NCI-H345 treated with DMSO at 0.1 percent for 48 hours (cell line): ENCODE data around the gene PLA2G4D.

ENCODE experiments used
- DNase-seq: peaks from one replicate; lab custom pipeline; 2025; ENCODE audit not compliant: unreplicated experiment; lab: John Stamatoyannopoulos, UW

Gene PLA2G4D

GRCh38 chr15:42094512-42094963 lies at the start of gene PLA2G4D:
PLA2G4D (minus strand) TSS chr15:42094562; CDS start chr15:42094459, 103 bp downstream.
- DNase-seq, result peak; percentile 82

GRCh38 chr15:42143356-42143755 lies 49.0 kb upstream of the PLA2G4D start:
- DNase-seq, result no peak

- DNase-seq, result no peak
Observed at GRCh38 chr15:42141795-42142667, 47.7 kb upstream of the PLA2G4D start.

- no peak for DNase-seq
Observed at GRCh38 chr15:42141246-42141645, 46.9 kb upstream of the PLA2G4D start.

- DNase-seq, result no peak
Observed at GRCh38 chr15:42140383-42141070, 46.2 kb upstream of the PLA2G4D start.

- DNase-seq, result no peak
Observed at GRCh38 chr15:42139596-42139995, 45.2 kb upstream of the PLA2G4D start.

- no peak for DNase-seq
Observed at GRCh38 chr15:42138968-42139386, 44.6 kb upstream of the PLA2G4D start.

- DNase-seq, result no peak
Observed at GRCh38 chr15:42138411-42138810, 44.0 kb upstream of the PLA2G4D start.

- DNase-seq, result peak; percentile 29
Observed at GRCh38 chr15:42137461-42138261, 43.3 kb upstream of the PLA2G4D start.

- no peak for DNase-seq
Observed at GRCh38 chr15:42136513-42136912, 42.2 kb upstream of the PLA2G4D start.

- no peak for DNase-seq
Observed at GRCh38 chr15:42135351-42135750, 41.0 kb upstream of the PLA2G4D start.

GRCh38 chr15:42134617-42135245 lies 40.4 kb upstream of the PLA2G4D start:
- no peak for DNase-seq

- DNase-seq, result peak; percentile 23
Observed at GRCh38 chr15:42133886-42134502, 39.6 kb upstream of the PLA2G4D start.

GRCh38 chr15:42133356-42133755 lies 39.0 kb upstream of the PLA2G4D start:
- DNase-seq, result no peak

GRCh38 chr15:42131826-42132806 lies 37.8 kb upstream of the PLA2G4D start:
- peak; percentile 69 for DNase-seq

GRCh38 chr15:42131006-42131405 lies 36.6 kb upstream of the PLA2G4D start:
- no peak for DNase-seq

- no peak for DNase-seq
Observed at GRCh38 chr15:42130246-42130986, 36.1 kb upstream of the PLA2G4D start.

- DNase-seq, result no peak
Observed at GRCh38 chr15:42129364-42129763, 35.0 kb upstream of the PLA2G4D start.
